ENCODE results near the gene VTCN1. TPM values are rescaled to one million over a fixed set of nuclear protein-coding genes. Genes with fewer than 3 reads are reported as not detected.
A peak's percentile ranks its signal among the peaks of the same experiment; 100 is the strongest.

Gene VTCN1
- total and polyA plus RNA-seq, 2 of the 13 experiments (the other 11 are each of a cell fraction or from before 2014, with no cell fraction given), result not detected

DNA sequence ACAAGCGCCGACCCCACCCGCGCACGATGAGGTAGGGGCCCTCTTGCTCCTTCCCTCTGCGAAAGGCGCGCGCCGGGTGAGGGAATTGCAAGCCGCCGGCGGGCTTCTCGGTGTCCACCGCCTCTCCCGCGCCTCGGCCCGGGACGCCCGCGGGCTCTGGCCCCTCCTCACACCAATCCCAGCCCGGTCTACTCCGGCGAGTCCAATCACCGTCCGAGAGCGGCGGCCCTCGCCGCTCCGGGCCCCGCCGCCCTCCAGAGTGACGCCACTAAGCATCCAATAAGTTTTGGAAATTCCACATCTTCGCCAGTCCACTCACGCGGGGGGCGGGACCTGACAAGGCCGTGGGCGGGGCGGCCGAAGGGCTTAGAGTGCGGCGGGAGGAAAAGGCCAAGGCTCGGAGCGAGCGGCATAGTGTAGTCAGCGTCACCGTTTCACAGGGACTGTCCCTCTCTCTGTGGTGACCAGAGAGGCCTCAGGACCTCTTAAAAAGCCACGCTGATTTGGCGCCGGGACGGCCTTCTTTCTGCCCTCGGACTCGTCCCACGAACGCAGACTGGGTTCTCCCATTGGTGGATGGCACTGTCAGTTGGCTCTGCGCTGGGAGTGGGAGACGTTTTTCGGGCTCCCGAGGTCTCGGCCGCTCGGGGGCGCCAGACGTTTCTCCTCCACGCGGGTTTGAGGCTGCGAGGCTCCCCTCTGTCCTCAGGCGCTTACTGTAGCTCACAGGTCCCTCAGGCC is 89.0 kb downstream of the VTCN1 start, which contains the start of gene TRIM45 (continued):
- TF ChIP-seq PPARG (CRISPR knock-in tag; conservative IDR thresholded peaks at IDR 0.05), result no peak
- TF ChIP-seq CHCHD3 (CRISPR knock-in tag; IDR thresholded peaks at IDR 0.05), result 0 out of 2 replicates have a peak, but pooled peaks have one; percentile 45
- peak; percentile 52 for TF ChIP-seq POLR2G (IDR thresholded peaks at IDR 0.05; ENCODE audit: low read depth, low read length)
- TF ChIP-seq PRMT3 (CRISPR knock-in tag; IDR thresholded peaks at IDR 0.05; ENCODE audit: borderline replicate concordance, low read depth), result no peak
- no peak for TF ChIP-seq RBM22 (optimal IDR thresholded peaks at IDR 0.05; ENCODE audit: low read length)
- peak; percentile 51 for TF ChIP-seq ASH2L (IDR thresholded peaks at IDR 0.05; ENCODE audit: insufficient read length, low read depth, low read length)
- TF ChIP-seq TSC22D2 (CRISPR knock-in tag; IDR thresholded peaks at IDR 0.05; ENCODE audit: borderline replicate concordance), result no peak
- no peak for TF ChIP-seq ZNF749 (CRISPR knock-in tag; IDR thresholded peaks at IDR 0.05; ENCODE audit: borderline replicate concordance)
- no peak for TF ChIP-seq EP300 (IDR thresholded peaks at IDR 0.05; ENCODE audit: low read depth in 2 of 2, low read length in 2 of 2)
- no peak for TF ChIP-seq EP300 (CRISPR knock-in tag; IDR thresholded peaks at IDR 0.05; ENCODE audit: borderline replicate concordance)
- TF ChIP-seq PCBP1 (IDR thresholded peaks at IDR 0.05; ENCODE audit: borderline replicate concordance, low read depth, low read length), result 0 out of 2 replicates have a peak, but pooled peaks have one; percentile 26
- TF ChIP-seq ZNF772 (CRISPR knock-in tag; IDR thresholded peaks at IDR 0.05), result peak; percentile 57; the same call in 1 of the 2 replicates
- no peak for TF ChIP-seq HNRNPUL1 (IDR thresholded peaks at IDR 0.05; ENCODE audit: low read depth, low read length)
- TF ChIP-seq, protein P1, sequence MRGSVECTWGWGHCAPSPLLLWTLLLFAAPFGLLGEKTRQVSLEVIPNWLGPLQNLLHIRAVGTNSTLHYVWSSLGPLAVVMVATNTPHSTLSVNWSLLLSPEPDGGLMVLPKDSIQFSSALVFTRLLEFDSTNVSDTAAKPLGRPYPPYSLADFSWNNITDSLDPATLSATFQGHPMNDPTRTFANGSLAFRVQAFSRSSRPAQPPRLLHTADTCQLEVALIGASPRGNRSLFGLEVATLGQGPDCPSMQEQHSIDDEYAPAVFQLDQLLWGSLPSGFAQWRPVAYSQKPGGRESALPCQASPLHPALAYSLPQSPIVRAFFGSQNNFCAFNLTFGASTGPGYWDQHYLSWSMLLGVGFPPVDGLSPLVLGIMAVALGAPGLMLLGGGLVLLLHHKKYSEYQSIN (CRISPR knock-in tag; IDR thresholded peaks at IDR 0.05; ENCODE audit: borderline replicate concordance), result no peak
- TF ChIP-seq NFIB (CRISPR knock-in tag; IDR thresholded peaks at IDR 0.05; ENCODE audit: borderline replicate concordance), result no peak
- no peak for TF ChIP-seq DRAP1 (CRISPR knock-in tag; IDR thresholded peaks at IDR 0.05)
- no peak for TF ChIP-seq ZNF615 (CRISPR knock-in tag; IDR thresholded peaks at IDR 0.05; ENCODE audit: borderline replicate concordance)
- TF ChIP-seq SP5 (CRISPR knock-in tag; IDR thresholded peaks at IDR 0.05; ENCODE audit: borderline replicate concordance, low read depth), result peak; percentile 7; the same call in 1 of the 2 replicates
- peak; percentile 61; the same call in 1 of the 2 replicates for TF ChIP-seq PITX1 (CRISPR knock-in tag; IDR thresholded peaks at IDR 0.05)
- TF ChIP-seq ATM (IDR thresholded peaks at IDR 0.05; ENCODE audit: borderline replicate concordance), result no peak
- no peak for TF ChIP-seq PAX8 (CRISPR knock-in tag; IDR thresholded peaks at IDR 0.05; ENCODE audit: borderline replicate concordance)
- peak; percentile 71 for TF ChIP-seq ATF1 (CRISPR knock-in tag; IDR thresholded peaks at IDR 0.05)
- TF ChIP-seq MIXL1 (CRISPR knock-in tag; IDR thresholded peaks at IDR 0.05), result 0 out of 2 replicates have a peak, but pooled peaks have one; percentile 20
- TF ChIP-seq, protein P2, sequence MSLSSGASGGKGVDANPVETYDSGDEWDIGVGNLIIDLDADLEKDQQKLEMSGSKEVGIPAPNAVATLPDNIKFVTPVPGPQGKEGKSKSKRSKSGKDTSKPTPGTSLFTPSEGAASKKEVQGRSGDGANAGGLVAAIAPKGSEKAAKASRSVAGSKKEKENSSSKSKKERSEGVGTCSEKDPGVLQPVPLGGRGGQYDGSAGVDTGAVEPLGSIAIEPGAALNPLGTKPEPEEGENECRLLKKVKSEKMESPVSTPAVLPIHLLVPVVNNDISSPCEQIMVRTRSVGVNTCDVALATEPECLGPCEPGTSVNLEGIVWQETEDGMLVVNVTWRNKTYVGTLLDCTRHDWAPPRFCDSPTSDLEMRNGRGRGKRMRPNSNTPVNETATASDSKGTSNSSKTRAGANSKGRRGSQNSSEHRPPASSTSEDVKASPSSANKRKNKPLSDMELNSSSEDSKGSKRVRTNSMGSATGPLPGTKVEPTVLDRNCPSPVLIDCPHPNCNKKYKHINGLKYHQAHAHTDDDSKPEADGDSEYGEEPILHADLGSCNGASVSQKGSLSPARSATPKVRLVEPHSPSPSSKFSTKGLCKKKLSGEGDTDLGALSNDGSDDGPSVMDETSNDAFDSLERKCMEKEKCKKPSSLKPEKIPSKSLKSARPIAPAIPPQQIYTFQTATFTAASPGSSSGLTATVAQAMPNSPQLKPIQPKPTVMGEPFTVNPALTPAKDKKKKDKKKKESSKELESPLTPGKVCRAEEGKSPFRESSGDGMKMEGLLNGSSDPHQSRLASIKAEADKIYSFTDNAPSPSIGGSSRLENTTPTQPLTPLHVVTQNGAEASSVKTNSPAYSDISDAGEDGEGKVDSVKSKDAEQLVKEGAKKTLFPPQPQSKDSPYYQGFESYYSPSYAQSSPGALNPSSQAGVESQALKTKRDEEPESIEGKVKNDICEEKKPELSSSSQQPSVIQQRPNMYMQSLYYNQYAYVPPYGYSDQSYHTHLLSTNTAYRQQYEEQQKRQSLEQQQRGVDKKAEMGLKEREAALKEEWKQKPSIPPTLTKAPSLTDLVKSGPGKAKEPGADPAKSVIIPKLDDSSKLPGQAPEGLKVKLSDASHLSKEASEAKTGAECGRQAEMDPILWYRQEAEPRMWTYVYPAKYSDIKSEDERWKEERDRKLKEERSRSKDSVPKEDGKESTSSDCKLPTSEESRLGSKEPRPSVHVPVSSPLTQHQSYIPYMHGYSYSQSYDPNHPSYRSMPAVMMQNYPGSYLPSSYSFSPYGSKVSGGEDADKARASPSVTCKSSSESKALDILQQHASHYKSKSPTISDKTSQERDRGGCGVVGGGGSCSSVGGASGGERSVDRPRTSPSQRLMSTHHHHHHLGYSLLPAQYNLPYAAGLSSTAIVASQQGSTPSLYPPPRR (CRISPR knock-in tag; IDR thresholded peaks at IDR 0.05; ENCODE audit: borderline replicate concordance), result 0 out of 2 replicates have a peak, but pooled peaks have one; percentile 23

Data from HepG2 (cell line).